GM21529 (cell line): ENCODE measurements around the gene PLAGL1.
"Not testable (repeated sequence)": the region's sequence is repeated elsewhere in the genome, so short reads cannot be mapped to it uniquely, and the experiment has no call there.

Source experiments
- ATAC-seq: cut with Tn5 transposase; IDR thresholded peaks from one replicate; pipeline ENCODE4 v1.9.1; 2021; ENCODE audit not compliant: unreplicated experiment

PLAGL1 gene

GRCh38 chr6:144008120-144008811 is at the start of gene PLAGL1:
PLAGL1 (minus strand) TSS chr6:144008259; CDS start chr6:143948136, 60,123 bp downstream.
- ATAC-seq, result peak; percentile 68

GRCh38 chr6:144055121-144055931 is 47.3 kb upstream of the PLAGL1 start:
- ATAC-seq, result peak; percentile 80

- no peak for ATAC-seq
These were observed 45.5 kb upstream of the PLAGL1 start for GRCh38 chr6:144053601-144054000.

- no peak for ATAC-seq
These were observed 44.4 kb upstream of the PLAGL1 start for GRCh38 chr6:144052488-144052887.

- ATAC-seq, result no peak
These were observed 41.3 kb upstream of the PLAGL1 start for GRCh38 chr6:144049386-144049785.

- ATAC-seq, result no peak
These were observed 39.6 kb upstream of the PLAGL1 start for GRCh38 chr6:144047688-144048087.

GRCh38 chr6:144046672-144047071 is 38.6 kb upstream of the PLAGL1 start:
- not testable (repeated sequence) for ATAC-seq

DNA sequence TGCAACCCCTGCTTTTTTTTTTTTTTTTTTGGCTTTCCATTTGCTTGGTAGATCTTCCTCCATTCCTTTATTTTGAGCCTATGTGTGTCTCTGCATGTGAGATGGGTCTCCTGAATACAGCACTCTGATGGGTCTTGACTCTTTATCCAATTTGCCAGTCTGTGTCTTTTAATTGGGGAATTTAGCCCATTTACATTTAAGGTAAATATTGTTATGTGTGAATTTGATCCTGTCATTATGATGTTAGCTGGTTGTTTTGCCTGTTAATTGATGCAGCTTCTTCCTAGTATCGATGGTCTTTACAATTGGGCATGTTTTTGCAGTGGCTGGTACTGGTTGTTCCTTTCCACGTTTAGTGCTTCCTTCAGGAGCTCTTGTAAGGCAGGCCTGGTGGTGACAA is 36.9 kb upstream of the PLAGL1 start:
- not testable (repeated sequence) for ATAC-seq

- ATAC-seq, result no peak
These were observed 28.8 kb upstream of the PLAGL1 start for GRCh38 chr6:144036835-144037195.

DNA sequence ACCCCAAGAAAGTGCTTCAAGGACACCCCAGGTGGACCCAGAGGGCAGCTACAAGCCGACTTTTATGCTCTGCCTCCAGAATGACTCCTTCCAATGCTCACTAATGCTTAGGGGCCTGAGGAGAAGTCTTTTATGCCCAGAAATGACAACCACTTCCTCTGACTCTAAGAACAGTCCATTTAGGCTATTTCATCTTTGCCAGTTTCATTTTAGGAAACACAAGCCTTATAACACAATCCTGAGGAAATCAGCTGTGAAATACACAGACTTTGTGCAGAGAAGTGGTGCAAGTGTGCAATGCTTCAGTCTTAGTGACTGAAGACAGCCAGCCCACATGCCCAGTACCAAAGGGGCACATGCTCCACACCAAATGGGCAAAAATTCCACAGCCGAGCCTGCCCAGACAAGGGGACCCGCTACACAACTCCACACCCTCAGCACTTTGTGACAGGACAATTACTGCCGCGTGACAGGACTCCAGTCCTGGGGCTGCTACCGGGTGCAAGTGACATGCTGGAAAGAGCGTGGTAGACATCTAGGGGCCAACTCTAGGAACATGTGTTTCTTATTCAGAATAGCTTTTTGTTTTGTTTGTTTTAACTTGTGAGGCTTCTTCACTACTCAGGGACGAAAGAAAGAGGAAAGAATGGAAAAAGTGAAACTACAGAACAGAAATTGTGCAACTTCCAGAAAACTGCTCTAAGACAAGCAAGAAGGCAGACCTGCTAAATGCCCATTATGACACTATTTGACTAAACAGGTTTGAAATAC is 28.2 kb upstream of the PLAGL1 start:
- ATAC-seq, result peak; percentile 79

DNA sequence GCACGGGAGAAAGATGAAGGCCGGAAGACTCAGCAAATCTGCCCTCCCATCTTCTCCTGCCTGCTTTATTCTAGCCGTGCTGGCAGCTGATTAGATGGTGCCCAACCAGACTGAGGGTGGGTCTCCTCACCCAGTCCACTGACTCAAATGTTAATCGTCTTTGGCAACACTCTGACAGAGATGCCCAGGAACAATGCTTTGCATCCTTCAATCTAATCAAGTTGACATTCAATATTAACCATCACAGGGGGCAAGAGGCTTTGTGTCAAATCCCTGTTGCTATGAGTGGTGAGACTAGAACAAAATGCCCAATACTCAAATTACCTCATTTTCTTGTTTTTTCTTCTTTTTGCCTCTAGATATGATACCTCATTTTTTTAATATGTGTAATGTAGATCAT is 27.4 kb upstream of the PLAGL1 start:
- ATAC-seq, result no peak

GRCh38 chr6:144033816-144034735 is 26.0 kb upstream of the PLAGL1 start:
- no peak for ATAC-seq

DNA sequence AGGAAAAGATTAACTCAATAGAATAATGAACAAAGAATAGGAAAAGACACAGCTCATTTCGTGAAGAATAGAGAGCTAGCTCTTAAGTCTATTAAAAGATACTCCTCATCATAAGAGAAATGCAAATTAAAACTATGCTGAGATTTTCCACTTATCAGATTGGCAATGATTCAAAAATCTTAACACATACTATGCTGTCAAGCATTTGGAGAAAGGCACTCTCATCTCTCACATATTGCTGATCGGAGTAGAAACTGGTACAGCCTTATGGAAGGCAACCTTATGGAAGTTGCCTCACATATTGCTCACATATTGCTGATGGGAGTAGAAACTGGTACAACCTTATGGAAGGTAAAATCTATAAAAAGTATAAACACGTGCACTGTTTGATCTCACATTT is 21.4 kb upstream of the PLAGL1 start:
- ATAC-seq, result no peak

- ATAC-seq, result no peak
These were observed 20.0 kb upstream of the PLAGL1 start for GRCh38 chr6:144027932-144028587.

DNA sequence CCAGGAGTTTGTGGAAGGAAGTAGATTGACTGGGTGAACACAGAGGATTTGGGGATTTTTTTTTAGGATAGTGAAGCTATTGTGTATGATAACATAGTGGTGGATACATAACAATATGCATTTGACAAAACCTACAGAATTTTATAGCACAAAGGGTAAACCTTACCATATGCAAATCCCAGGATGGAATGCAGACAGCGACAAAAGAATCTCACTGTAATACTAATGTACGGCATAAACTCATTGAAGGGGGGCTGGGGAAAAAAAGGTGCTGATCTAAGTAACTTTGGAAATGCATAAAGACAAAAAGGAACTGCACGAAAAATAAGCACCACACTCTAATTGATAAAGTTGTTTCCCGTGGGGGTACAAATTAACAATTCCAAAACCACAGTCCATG is 15.2 kb upstream of the PLAGL1 start:
- ATAC-seq, result no peak

DNA sequence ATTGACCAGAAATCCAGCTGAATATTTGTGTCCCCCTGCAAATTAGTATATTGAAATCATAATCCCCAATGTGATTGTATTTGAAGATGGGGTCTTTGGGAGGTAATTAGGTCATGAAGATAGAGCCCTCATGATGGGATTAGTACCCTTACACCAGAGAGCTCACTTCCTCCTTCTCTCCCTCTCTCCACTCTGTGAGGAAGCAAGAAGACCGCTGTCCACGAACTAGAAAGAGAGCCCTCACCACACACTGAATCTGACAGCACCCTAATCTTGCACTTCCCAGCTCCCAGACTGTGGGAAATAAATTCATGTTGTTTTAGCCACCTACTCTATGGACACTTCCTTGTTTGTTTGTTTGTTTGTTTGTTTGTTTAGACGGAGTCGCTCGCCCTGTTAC is 11.9 kb upstream of the PLAGL1 start:
- ATAC-seq, result no peak

- ATAC-seq, result no peak
These were observed 9.4 kb upstream of the PLAGL1 start for GRCh38 chr6:144017166-144018094.

GRCh38 chr6:144013486-144013909 is 5.4 kb upstream of the PLAGL1 start:
- ATAC-seq, result peak; percentile 55

DNA sequence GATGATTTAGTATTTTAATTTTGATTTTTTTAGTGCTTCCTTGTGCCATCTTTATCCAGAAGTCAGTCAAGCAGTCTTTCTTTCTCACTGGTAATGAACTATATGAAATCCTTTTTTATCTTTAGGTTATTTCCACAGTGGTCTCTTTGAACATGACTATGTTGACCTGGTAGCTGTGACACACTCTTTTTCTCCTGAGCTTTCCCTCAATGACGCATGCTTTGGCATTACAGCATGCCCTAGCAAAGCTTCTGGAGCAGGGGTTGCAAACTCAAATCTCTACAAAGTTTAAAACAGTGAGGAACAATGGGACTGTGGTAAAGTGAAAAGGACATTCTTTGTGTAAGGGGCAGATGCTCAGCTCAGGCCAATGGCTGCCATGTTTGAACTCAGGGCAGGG is 4.5 kb upstream of the PLAGL1 start:
- no peak for ATAC-seq
